Embryonic facial prominence (tissue), 1 donor: ENCODE results near the gene RGN.
"Not testable (repeated sequence)": the region's sequence is repeated elsewhere in the genome, so short reads cannot be mapped to it uniquely, and the experiment has no call there.

ENCODE experiments used
- DNase-seq: peaks from one replicate; pipeline ENCODE4 v3.0.0-alpha.2; 2016; ENCODE audit errors: extremely low spot score

RGN gene

DNA sequence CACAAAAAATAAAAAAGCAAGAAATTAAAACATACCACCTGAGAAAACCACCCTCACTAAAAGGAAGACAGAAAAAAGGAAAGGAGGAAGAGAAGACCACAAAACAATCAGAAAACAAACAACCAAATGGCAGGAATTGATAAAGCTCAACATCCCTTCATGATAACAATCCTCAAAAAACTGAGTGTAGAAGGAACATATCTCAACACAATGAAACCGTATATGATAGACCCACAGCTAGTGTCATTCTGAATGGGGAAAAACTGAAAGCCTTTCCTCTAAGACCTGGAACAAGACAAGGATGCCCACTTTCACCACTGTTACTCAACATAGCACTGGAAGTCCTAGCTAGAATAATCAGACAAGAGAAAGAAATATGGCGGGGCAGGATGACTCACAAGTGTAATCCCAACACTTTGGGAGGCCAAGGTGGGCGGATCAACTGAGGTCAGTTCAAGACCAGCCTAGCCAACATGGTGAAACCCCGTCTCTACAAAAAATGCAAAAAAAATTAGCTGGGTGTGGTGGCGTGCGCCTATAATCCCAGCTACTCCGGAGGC lies 38.4 kb downstream of the RGN start:
- not testable (repeated sequence) for DNase-seq

GRCh38 chrX:47124466-47124865 lies 46.2 kb downstream of the RGN start:
- not testable (repeated sequence) for DNase-seq

DNA sequence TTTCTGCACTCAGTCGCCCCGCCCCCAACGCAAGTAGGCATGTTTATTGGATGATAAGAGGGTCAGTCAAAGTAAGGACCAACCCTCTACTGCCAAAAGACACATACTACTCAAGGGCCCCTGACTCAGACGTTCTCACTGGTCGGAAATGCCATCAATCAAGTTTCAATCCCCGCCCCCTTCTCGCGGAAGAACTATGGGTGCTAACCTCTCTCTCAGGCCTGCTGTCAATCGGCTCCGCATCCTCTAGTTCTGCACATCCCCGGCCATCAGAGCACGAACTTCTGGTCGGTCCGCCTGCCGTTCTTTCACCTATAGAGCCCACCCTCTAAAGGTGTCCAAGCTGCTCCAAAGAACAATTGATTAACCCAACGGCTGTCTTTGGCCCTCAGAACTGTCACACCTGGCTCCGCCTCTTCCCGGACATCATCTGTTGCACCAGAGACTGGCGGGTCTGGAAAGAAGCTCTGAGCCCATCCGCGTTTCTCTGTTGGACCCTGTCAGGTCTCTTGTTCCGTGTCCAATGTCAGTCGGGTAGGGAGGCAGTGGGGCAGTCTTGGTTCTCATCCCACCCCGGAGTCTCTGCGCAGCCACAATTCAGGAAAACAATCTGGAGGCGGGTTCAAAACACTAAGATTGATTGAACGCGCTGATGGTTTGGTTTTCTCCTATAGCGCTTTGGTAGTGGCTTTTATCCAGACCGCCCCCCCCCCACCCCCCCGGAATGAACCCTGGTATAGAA lies 51.1 kb downstream of the RGN start:
- peak; percentile 84 for DNase-seq

- DNase-seq, result no peak
These were observed 51.7 kb downstream of the RGN start for GRCh38 chrX:47129899-47130358.

DNA sequence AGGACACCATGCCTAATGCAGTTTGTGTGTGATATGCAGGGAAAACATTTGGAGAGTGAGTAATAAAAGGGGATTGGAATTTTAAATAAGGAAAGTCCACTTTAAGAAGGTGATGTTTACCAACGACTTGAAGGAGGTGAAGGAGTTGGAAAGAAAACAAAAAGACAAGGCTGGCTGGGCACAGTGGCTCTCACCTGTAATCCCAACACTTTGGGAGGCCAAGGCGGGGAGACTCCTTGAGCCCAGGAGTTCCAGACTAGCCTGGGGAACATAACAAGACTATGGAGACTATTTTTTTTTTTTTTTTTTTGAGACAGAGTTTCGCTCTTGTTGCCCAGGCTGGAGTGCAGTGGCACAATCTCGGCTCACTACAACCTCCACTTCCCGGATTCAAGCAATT lies 55.2 kb downstream of the RGN start:
- DNase-seq, result no peak

- DNase-seq, result not testable (repeated sequence)
These were observed 57.4 kb downstream of the RGN start for GRCh38 chrX:47135650-47136049.

- no peak for DNase-seq
These were observed 59.9 kb downstream of the RGN start for GRCh38 chrX:47138171-47138570.
